ENCODE results near the gene SDF4.
A peak's percentile ranks its signal among the peaks of the same experiment; 100 is the strongest.
"Not testable (repeated sequence)": the region's sequence is repeated elsewhere in the genome, so short reads cannot be mapped to it uniquely, and the experiment has no call there.

Gene SDF4

DNA sequence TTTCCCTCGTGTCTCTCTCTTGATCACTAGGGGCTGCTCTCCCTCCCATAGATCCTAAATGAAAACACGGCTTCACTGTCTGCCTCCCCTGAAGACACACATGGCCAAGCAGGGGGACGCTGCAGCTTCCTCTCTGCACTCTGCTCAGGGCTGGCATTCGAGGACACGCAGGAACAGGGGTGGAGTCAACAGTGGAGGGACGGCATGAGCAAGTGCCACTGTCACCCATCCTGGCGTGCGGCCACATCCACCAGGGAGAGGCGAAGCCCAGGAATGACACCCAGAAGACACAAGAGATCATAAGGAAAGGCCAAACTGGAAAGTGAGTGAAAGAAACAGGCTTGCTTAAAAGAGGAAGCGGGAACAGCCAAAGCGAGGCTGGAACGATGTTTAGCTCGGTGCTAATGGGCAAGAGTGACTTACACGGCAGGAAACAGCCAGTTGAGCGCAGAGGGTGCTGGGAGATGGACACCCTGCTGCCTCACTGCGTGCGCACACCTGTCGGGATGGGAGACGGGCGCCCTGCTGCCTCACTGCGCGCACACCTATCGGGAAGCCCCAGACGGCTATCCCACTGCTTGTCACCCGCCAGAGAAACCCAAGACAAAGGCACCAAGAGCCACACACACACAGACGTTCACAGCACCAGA, 28.3 kb upstream of the SDF4 start:
- no peak for DNase-seq (ENCODE audit: low read depth in 2 of 2)

DNA sequence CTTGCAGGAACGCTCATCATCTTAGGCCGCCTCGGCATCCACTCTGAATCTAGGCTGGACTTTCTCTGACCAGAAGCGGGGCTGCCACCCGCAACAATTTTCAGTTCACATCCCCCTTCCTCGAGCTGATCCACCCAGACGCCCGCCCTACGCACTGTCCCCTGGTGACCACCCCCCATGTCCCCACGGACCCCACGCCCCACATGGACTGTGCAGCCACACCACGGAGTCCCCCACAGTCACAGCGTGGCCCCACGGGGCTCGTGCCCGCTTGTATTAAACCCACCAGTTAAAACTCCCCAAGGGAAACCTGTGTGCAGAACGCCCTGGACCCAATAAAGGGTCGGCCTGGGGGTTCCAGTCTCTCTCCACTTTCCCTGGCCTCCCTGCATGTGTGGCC, 27.7 kb upstream of the SDF4 start:
- no peak for DNase-seq (ENCODE audit: low read depth in 2 of 2)

DNA sequence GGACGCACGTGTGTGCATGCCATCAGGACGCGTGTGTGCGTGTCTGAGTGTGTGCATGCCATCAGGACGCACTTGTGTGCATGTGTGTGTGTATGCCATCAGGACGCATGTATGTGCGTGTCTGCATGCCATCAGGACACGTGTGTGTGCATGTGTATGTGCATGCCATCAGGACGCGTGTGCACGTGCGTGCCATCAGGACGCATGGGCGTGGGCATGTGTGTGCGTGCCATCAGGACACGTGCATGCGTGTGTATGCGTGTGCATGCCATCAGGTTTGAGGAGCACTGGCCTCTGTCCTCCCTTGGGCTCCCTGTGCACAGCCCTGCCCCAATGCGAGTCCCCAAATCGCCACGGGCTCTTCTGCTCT, 27.3 kb upstream of the SDF4 start:
- no peak for DNase-seq (ENCODE audit: low read depth in 2 of 2)

DNA sequence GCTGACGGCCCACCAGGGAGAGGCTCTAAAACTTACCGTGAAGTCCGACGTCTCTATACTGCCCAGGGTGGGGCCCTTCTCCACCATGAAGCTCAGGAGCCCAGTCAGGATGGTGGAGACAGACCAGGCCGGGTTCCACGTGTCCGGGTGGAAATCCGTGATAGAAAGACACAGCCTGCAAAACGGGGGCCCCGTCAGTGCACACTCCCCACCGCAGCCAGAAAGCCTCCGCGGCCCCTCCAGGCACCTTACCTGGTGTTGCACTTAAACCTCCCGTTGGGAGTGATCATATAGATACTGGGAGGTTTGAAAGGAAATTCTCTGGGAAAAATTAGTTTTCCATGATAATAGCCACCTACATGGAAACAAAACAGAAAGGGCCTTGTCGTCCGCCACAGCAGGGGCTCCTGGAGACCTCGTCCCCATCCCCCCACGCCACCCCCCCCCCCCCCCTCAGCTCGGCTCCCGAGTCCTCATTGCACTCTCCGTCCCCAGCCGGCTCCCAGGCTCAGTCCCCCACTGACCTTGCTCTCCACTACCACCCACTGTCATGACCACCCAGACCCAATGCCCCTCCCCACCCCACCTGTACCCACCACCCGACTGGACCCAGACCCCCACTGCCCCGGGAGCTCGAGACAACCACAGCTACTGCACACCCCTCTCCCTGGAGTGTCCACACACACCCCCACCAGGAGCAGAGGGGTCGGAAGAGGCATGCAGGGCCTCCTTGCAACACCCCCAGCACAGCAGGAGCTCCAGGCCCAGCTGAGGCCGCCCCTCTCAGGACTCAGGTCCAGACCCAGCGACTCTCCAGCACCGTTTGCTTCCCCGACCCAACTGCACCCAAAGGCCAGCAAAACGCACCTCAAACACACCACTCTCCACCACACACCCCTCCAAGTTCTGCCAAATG, 25.4 kb upstream of the SDF4 start:
- no peak for DNase-seq (ENCODE audit: low read depth in 2 of 2)

DNA sequence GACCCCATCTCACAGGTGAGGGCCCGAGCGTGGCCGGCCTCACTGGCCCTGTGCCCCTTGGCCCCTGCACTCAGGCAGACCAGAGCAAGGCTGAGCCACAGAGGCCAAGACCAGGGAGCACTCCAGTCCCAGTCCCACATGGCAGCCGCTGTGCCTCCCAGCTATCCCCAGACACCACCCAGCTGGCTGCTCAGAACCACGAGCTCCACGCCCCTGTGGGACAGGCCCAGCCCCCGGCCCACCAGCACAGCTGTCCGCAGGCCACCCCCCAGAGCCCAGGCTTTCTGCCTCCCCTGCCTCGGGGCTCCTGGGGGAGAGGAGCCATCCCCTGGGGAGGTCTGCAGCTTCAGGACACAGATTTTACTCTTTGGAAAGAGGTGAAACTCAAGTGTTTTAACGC, 23.8 kb upstream of the SDF4 start:
- DNase-seq (ENCODE audit: low read depth in 2 of 2), result no peak

DNA sequence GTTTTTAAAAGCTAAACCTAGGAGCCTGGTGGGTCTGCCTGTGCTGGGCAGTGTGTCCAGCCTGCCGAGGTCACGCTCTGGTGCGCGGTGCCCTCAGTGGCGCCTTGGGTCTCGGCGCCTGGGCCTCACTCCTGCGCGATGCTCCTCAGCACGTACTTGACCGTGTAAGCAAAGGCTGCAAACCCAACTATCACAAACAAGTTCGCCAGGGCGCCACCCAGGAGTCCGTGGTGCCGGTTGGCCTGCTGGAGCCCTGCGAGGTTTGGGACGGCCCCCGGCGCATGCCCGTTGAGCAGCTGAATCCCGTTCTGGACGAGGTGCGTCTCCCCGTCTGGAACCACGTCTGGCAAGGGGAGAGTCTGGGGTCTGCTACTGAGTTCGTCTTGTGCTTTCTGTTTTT, 23.3 kb upstream of the SDF4 start:
- no peak for DNase-seq (ENCODE audit: low read depth in 2 of 2)

DNA sequence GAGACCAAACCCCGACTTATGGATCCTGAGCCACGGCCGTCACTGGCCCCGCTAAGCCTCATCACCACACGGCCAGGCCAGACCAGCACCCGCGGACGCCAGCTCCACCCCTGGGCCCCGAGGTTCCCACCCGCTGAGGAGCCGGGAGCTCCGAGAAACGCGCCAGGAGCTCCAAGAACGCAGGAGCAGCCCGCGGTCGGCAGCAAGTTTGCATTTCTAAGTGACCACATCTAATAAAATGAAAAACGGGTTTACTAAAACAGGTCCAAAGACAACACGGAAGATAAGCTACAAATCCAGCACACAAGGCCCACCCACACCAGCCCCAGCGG, 22.8 kb upstream of the SDF4 start:
- no peak for DNase-seq (ENCODE audit: low read depth in 2 of 2)

DNA sequence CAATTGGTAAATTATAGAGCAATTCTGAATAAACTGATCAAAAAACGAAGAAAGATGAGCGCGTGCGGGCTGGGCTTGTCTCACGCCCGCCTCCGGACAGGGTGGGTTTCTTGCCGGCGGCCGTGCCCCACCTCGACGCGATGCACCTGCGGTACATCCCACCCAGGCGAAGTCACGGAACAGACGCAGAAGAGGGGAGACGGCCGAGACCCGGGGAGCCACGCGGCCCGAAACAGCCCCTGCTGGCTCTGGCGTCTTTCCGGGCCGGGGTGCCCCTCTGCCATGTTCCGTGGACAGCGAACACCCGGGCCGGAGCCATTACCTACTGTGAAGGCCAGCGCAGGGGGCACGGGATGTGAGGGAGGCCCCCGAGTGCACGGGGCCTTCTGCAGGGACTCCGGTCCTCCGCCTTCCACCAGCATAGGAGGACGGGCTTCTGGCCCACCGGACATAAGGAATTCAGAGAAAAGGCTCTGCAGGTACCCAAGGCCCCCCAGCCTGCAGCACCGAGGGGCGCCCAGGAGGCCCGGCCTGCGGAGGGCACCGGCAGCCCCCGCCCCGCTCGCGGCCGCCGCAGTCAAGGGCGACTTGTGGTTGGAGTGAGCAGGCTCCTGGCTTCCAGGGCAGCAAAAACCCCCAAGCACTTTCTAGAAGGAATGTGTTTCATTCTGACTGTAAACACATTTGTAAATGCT, 22.3 kb upstream of the SDF4 start:
- no peak for DNase-seq (ENCODE audit: low read depth in 2 of 2)

DNA sequence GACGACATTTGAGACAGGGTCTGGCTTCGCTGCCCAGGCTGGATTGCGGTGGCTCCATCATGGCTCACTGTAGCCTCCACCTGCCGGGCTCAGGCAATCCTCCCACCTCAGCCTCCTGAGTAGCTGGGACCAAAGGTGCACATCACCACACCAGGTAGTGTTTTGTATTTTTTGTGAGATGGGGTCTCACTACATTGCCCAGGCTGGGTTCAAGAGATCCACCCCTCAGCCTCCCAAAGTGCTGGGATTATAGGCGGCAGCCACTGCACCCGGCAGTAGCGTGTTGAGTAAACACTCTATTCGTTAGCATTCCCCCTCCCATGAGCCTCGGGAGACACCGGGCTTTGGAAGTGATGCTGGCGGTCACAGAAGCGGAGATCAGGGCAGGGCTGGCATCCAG, 21.5 kb upstream of the SDF4 start:
- no peak for DNase-seq (ENCODE audit: low read depth in 2 of 2)

DNA sequence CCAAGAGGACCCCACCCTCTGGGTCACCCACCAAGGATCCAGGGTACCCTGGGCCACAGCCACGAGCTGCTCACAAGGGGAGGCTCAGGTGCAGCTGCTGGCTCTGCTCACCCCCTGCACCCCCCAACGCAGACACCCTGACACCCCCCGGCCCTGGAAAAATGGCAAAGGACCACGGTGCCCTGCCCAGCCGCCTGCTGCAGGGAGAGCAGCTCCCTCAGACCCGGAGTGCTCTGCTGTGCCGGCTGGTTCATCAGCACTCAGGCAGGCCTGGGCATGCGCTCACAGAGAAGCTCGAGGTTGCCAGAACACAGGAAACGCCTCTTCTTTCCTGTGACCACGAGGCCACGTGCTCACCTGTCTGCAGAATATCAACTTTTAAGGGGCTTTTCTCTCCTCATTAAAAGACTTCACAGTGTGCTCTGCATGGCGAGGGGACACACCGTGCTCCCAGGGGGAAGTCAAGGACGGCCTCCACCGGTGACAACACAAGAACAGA, 19.0 kb upstream of the SDF4 start:
- peak; percentile 48 to 67 for DNase-seq (ENCODE audit: low read depth in 2 of 2)

DNA sequence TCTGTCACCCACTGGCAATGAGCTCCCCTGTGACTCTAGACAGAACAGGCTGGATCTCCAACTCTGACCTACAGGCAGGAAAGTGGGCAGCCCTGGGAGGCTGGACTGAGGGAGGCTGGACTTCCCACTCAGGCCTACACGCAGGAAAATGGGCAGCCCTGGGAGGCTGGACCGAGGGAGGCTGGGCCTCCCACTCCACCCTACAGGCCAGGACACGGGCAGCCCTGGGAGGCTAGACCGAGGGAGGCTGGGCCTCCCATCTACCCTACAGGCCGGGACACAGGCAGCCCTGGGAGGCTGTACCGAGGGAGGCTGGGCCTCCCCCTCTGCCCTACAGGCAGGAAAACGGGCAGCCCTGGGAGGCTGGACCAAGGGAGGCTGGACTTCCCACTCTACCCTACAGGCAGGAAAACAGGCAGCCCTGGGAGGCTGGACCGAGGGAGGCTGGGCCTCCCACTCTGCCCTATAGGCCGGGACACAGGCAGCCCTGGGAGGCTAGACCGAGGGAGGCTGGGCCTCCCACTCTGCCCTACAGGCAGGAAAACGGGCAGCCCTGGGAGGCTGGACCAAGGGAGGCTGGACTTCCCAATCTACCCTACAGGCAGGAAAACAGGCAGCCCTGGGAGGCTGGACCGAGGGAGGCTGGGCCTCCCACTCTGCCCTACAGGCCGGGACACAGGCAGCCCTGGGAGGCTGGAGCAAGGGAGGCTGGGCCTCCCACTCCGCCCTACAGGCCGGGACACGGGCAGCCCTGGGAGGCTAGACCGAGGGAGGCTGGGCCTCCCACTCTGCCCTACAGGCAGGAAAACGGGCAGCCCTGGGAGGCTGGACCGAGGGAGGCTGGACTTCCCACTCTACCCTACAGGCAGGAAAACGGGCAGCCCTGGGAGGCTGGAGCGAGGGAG, 16.5 kb upstream of the SDF4 start:
- not testable (repeated sequence) for DNase-seq (ENCODE audit: low read depth in 2 of 2)

DNA sequence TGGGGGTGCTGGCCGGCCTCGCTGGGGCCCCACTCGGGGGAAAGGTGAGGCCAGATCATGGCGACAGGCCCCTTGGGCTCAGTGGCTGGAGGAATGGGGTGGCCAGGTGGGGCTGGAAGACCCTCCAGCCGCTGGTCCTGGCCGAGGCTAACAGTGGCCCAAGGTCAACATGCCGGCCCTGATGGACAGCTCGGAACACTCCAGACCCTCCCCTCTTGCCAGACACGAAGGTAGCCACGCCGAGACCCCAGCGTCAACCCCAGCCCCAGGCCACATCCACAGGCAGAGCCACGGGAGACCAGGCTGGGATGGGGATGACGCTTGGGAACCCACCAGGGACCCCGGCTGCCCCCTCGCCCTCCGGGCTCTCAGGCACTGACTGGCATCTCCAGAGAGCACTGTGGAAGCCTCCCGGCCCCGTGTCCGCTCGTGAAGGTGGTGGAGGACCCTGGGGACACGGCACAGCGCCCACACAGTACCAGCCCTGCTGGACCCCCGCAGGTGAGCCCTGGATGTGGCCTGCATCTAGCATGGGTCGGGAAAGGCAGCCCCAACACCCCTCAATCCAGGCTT, 15.6 kb upstream of the SDF4 start:
- DNase-seq (ENCODE audit: low read depth in 2 of 2), result no peak

DNA sequence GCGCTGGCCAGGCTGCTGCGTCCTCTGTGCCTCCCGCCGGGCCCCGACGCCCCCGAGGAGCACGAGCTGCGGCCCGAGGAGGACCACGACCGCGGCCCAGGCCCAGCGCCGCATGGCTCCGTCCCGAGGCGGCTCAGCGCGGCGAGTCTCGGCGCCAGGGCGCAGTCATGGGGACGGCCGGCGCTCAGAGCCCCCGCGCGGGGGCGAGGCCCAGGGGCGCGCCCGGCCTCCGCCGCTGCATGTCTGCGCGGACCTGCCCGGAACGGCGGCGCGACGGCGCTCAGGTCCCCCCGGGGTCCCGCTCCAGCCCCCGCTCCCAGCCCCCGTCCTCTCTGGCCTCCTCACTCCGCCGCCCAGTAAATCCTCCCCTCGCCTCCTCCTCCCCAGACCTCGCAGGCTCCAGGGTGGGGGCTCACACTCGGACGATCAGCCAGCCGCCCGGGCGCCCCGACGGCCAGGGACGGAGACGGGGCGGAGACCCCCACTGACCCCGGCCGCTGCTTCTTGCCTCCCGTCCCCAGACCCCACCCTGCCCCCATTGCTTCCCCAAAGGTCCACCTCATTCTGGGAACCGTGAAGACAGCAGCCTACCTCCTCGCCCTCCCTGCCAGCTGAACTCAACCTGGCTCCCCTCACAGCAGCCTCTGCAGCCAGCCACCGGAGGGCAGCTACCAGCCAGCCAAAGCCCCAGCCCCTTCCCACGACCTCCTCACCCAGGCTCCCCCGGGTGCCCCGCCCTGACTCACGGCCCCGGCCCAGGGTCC, 15.0 kb upstream of the SDF4 start, which contains the start of gene C1QTNF12:
TSS of gene C1QTNF12 (minus strand) at position 146 of the 764 bp plus-strand sequence. CDS start at position 114, 32 bp downstream.
- no peak for DNase-seq (ENCODE audit: low read depth in 2 of 2)

DNA sequence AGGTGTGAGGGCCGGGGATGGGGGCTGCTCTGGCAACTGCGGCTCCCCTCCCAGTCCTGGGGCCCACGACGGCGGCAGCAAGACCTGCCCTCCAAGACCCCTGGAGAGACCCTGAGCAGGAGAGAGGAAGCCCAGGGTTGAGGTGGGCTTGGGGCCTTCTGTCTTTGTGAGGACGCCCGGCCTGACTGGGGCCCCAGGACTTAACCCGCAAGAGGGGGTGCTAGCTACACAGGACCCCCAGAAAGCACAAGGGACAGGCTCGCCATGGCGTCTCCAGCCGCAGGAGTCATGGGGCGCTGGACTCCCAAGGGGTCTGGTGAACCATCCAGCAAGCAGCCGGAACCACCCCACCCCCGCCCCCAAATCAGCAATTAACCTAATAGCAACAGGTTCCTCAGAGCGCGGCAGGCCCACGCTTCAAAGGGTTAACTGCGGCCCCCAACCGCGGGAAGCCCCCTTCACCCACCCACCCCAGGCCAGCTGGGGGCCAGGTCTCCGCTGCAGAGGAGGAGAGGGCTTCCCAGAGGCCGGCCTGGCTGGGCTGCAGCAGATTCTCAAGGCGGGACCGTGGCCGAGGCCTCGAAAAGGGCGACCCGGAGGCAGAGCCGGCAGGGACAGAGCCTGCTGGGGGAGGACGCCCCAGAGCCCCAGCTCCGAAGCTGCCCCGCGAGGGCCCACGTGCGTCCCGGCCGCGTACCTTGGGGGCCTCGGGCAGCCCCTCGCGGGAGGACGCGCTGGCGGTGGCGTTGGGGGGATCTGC, 14.2 kb upstream of the SDF4 start:
- DNase-seq (ENCODE audit: low read depth in 2 of 2), result no peak

DNA sequence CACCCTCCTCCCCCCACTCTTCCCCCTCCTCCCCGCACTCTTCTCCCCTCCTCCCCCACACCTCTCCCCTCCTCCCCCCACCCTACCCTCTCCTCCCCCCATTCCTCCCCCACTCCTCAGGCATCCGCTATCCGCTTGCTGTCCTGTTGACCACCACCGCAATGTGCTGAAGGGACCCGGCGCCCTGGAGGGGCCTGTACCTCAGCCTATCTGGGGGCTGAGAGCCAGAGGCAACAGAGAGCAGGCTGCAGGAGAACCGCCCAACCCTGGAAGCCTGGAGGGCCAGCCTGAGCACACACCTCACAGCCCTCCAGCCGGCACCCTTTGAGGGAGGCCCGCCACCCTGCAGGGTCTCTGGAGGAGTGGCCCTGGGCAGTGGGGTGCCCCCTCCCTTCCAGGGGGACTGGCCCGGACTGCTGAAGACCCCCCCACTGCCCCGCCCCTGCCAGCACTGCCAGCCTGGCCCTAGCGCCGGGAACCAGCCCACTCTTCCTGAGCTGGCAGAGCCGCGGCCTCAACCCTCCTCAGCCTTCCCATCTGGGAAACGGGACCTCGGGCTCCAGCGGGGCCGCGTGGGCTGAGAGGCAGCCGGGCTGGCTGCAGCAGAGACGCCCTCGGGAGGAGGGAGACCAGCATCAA, 13.5 kb upstream of the SDF4 start:
- no peak for DNase-seq (ENCODE audit: low read depth in 2 of 2)

DNA sequence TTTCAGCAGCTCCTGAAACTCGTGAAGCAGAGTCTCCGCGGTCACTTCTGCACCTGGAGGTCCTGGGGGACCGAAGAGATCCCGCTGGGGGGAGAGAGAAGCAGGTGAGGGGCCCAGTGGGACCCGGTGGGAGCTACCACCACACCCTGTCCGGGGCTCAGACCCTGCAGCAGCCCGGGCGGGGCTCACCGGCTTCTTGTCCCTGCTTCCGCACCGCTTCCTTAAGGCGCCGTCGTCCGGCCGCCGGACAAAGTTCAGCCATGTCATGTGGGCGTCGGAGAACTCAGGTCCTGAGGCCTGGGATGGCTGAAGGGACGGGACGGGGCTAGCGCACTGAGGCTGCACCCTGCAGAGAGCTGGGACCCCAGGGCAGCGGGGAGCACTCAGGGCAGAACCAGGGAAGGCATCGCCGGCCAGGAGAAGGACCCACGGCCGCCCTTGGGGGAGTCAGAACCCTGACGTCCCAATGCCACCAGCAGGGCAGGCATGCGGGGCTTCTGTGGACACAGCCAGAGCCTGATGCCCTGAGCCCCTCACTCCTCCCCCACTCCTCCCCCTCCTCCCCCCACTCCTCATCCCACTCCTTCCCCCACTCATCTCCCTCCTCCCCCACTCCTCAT, 12.5 kb upstream of the SDF4 start:
- DNase-seq (ENCODE audit: low read depth in 2 of 2), result no peak

DNA sequence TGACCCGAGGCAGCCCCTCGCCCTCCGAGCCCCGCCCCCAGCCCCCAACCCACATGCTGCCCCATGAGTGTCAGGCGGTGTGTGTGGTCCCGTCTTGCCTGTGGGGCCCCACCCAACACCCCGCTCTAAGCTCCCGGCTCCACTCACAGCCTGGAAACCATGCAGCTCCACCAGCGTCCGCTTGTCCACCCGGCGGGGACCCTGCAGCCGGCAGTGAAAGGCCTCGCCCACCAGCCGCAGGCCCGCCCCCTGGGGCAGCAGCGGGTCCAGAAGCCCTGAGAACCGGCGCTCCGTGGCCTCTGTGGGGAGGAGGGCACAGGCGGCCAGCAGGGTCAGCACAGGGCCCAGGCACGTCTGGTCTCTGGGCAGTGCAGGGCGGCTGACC, 12.0 kb upstream of the SDF4 start:
- no peak for DNase-seq (ENCODE audit: low read depth in 2 of 2)

DNA sequence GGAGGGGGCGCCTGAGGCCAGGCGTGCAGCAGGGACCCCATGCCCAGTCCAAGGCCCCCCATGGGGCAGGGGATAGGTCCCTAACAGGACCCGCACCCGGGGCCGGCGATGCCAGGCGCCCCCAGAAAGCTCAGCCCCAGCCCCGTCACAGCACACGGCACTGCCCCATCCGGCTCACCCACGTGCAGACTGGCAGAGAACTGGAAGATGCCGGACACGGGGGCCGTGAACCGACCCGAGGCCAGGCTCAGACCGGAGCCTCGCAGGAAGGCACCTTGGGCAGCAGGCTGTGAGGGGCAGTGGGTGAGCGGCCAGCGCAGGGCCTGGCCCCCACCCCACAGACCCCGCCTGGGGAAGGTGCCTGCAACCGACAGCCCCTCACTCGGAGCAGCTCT, 11.5 kb upstream of the SDF4 start:
- no peak for DNase-seq (ENCODE audit: low read depth in 2 of 2)
